K562 (cell line): ENCODE measurements around the gene GPR162. TPM values are rescaled to one million over a fixed set of nuclear protein-coding genes. Genes with fewer than 3 reads are reported as not detected.

ENCODE experiments used
- CTCFL ChIP-seq: IDR thresholded peaks from 2 replicates; pipeline ENCODE4 v1.6.1; 2011; ENCODE audit warnings: borderline replicate concordance, low read depth, mild to moderate bottlenecking, moderate library complexity, low read length; ENCODE audit not compliant: insufficient read depth, poor library complexity, severe bottlenecking
- LCOR ChIP-seq: sonication (generic); formaldehyde crosslinking; IDR thresholded peaks from 2 replicates; pipeline ENCODE4 v1.8.0; 2022; ENCODE audit warnings: mild to moderate bottlenecking, missing genetic modification reagents
- MECOM ChIP-seq: fragments of 250-450 bp; sonication (Bioruptor Pico); IDR thresholded peaks from 2 replicates; pipeline ENCODE4 v1.8.0; 2022; ENCODE audit warnings: inconsistent platforms
- RFX7 ChIP-seq: fragments of 250-450 bp; sonication (Bioruptor Pico); IDR thresholded peaks from 2 replicates; pipeline ENCODE4 v1.5.1; 2021; ENCODE audit warnings: mild to moderate bottlenecking
- RNF219 ChIP-seq: fragments of 250-450 bp; sonication (Bioruptor Pico); IDR thresholded peaks from 2 replicates; pipeline ENCODE4 v1.5.0; 2022; ENCODE audit warnings: mild to moderate bottlenecking
- SLC30A9 ChIP-seq: fragments of 250-450 bp; sonication (Bioruptor Pico); IDR thresholded peaks from 2 replicates; pipeline ENCODE4 v1.8.0; 2022; ENCODE audit warnings: mild to moderate bottlenecking, moderate library complexity
- ZNF224 ChIP-seq: sonication (generic); formaldehyde crosslinking; IDR thresholded peaks from 2 replicates; pipeline ENCODE4 v1.8.0; 2022; ENCODE audit warnings: mild to moderate bottlenecking, missing genetic modification reagents
- ZNF318 ChIP-seq, 2 experiments: fragments of 450-650 bp; IDR thresholded peaks; 2 replicates each; pipeline ENCODE4 v1.6.1; 2016; ENCODE audit warnings: mild to moderate bottlenecking in 2 of 2, borderline replicate concordance in 1 of 2, low read depth in 1 of 2, moderate library complexity in 1 of 2
- ZNF398 ChIP-seq: fragments of 250-450 bp; sonication (Bioruptor Pico); IDR thresholded peaks from 2 replicates; pipeline ENCODE4 v1.8.0; 2021; ENCODE audit warnings: moderate library complexity, mild to moderate bottlenecking, inconsistent platforms
- polyA plus RNA-seq, 8 experiments: library from polyadenylated mRNA; depleted of rRNA in 4 of 8; stranded (reverse) in 5 of 8; unstranded in 3 of 8; fragments of >200 nt; fragmentation: Nextera tagmentation in 2 of 8; fragmentation: Illumina TruSeq in 1 of 8; extraction: Ambion mirVana in 2 of 8; extraction: Trizol in 1 of 8; gene quantifications; 2 replicates each; pipeline versions ENCODE4 v1.2.1 to v1.2.3, GENCODE V29; 2011 to 2014; ENCODE audit warnings: inconsistent platforms in 1 of 8, missing spikeins in 1 of 8
- total RNA-seq, 7 experiments: library from RNA; depleted of rRNA in 6 of 7; stranded (reverse); fragments of >200 nt in 6 of 7; fragmentation: Illumina TruSeq in 2 of 7; extraction: Trizol in 2 of 7; gene quantifications; 2 replicates each; pipeline versions ENCODE4 v1.2.1 to v1.2.3, GENCODE V29; 2011 to 2021; ENCODE audit warnings: low replicate concordance in 1 of 7
- TF ChIP-seq, protein P1 (sequence below): sonication (generic); formaldehyde crosslinking; IDR thresholded peaks from 2 replicates; pipeline ENCODE4 v1.8.1; 2023; ENCODE audit warnings: mild to moderate bottlenecking, missing genetic modification reagents, moderate library complexity

Gene GPR162
- total and polyA plus RNA-seq, 9 of the 15 experiments (the other 6 are each of a cell fraction or from before 2014, with no cell fraction given), result 0.65 to 1.8 (median 1.1) TPM; not detected in 2

GRCh38 chr12:6828781-6829535 lies 7.3 kb downstream of the GPR162 start (continued):
- no peak for TF ChIP-seq ZNF318 (IDR thresholded peaks at IDR 0.05; ENCODE audit: borderline replicate concordance in 1 of 2, low read depth in 1 of 2)
- no peak for TF ChIP-seq SLC30A9 (CRISPR knock-in tag)
- TF ChIP-seq MECOM (CRISPR knock-in tag), result no peak
- no peak for TF ChIP-seq LCOR (CRISPR knock-in tag)
- no peak for TF ChIP-seq ZNF224
- no peak for TF ChIP-seq ZNF398 (CRISPR knock-in tag)
- TF ChIP-seq CTCFL, result no peak
- no peak for TF ChIP-seq RFX7
- no peak for TF ChIP-seq RNF219 (CRISPR knock-in tag)
- TF ChIP-seq, protein P1, sequence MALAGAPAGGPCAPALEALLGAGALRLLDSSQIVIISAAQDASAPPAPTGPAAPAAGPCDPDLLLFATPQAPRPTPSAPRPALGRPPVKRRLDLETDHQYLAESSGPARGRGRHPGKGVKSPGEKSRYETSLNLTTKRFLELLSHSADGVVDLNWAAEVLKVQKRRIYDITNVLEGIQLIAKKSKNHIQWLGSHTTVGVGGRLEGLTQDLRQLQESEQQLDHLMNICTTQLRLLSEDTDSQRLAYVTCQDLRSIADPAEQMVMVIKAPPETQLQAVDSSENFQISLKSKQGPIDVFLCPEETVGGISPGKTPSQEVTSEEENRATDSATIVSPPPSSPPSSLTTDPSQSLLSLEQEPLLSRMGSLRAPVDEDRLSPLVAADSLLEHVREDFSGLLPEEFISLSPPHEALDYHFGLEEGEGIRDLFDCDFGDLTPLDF (CRISPR knock-in tag), result no peak
